Stimulated activated naive CD8-positive, alpha-beta T cell treated with anti-CD3 and anti-CD28 coated beads, Interleukin-15, Interleukin-2, amounts not matched to agents 100 ng/mL and 50 ng/mL, for 24 hours (primary cell): ENCODE results near the gene PRKCB.
A peak's percentile ranks its signal among the peaks of the same experiment; 100 is the strongest.
"Not testable (repeated sequence)": the region's sequence is repeated elsewhere in the genome, so short reads cannot be mapped to it uniquely, and the experiment has no call there.

Source experiments
- H3K27ac Mint-ChIP-seq: one replicate; pipeline ENCODE4 v1.8.0; 2021; ENCODE audit warnings: mild to moderate bottlenecking, mixed read lengths
- H3K27me3 Mint-ChIP-seq: one replicate; pipeline ENCODE4 v1.8.0; 2021; ENCODE audit warnings: mixed read lengths
- H3K36me3 Mint-ChIP-seq: one replicate; pipeline ENCODE4 v1.8.0; 2021; ENCODE audit warnings: low read depth, mixed read lengths
- H3K4me1 Mint-ChIP-seq: one replicate; pipeline ENCODE4 v1.8.0; 2021; ENCODE audit warnings: low read depth, mixed read lengths
- H3K4me3 Mint-ChIP-seq: one replicate; pipeline ENCODE4 v1.8.0; 2021; ENCODE audit warnings: mild to moderate bottlenecking, mixed read lengths
- H3K9me3 Mint-ChIP-seq: one replicate; pipeline ENCODE4 v1.8.0; 2021; ENCODE audit warnings: mixed read lengths

The PRKCB gene

GRCh38 chr16:24073321-24073720 is 237.5 kb downstream of the PRKCB start:
- Mint-ChIP-seq H3K27ac (peak overlapping the region; percentile 13), H3K4me3 (no peak overlapping the region), H3K9me3 (no peaks in the 10 kb centered on the region), H3K36me3 (peaks cover 7% of the 10 kb centered on the region), H3K4me1 (peaks cover 63% of the 10 kb centered on the region), H3K27me3 (no peaks in the 10 kb centered on the region)

- Mint-ChIP-seq H3K4me1 (peaks cover 63% of the 10 kb centered on the region), H3K27ac (no peak overlapping the region), H3K27me3 (no peaks in the 10 kb centered on the region), H3K9me3 (no peaks in the 10 kb centered on the region), H3K36me3 (peaks cover 7% of the 10 kb centered on the region), H3K4me3 (no peak overlapping the region)
These were observed 238.8 kb downstream of the PRKCB start for GRCh38 chr16:24074574-24074973.

- Mint-ChIP-seq H3K4me3 (no peak overlapping the region), H3K4me1 (peaks cover 63% of the 10 kb centered on the region), H3K27me3 (no peaks in the 10 kb centered on the region), H3K27ac (peak overlapping the region; percentile 13), H3K36me3 (peaks cover 8% of the 10 kb centered on the region), H3K9me3 (no peaks in the 10 kb centered on the region)
These were observed 239.5 kb downstream of the PRKCB start for GRCh38 chr16:24075302-24075701.

- Mint-ChIP-seq H3K9me3 (no peaks in the 10 kb centered on the region), H3K27ac (no peak overlapping the region), H3K36me3 (peaks cover 10% of the 10 kb centered on the region), H3K4me3 (no peak overlapping the region), H3K27me3 (no peaks in the 10 kb centered on the region), H3K4me1 (peaks cover 57% of the 10 kb centered on the region)
These were observed 240.3 kb downstream of the PRKCB start for GRCh38 chr16:24075931-24076716.

GRCh38 chr16:24077292-24077691 is 241.5 kb downstream of the PRKCB start:
- Mint-ChIP-seq H3K27ac (no peak overlapping the region), H3K36me3 (peaks cover 14% of the 10 kb centered on the region), H3K4me3 (no peak overlapping the region), H3K4me1 (peaks cover 45% of the 10 kb centered on the region), H3K9me3 (no peaks in the 10 kb centered on the region), H3K27me3 (no peaks in the 10 kb centered on the region)

- Mint-ChIP-seq H3K36me3 (peaks cover 15% of the 10 kb centered on the region), H3K4me3 (no peak overlapping the region), H3K27ac (no peak overlapping the region), H3K9me3 (no peaks in the 10 kb centered on the region), H3K27me3 (no peaks in the 10 kb centered on the region), H3K4me1 (peaks cover 39% of the 10 kb centered on the region)
These were observed 242.2 kb downstream of the PRKCB start for GRCh38 chr16:24077966-24078365.

- peaks cover 42% of the 10 kb centered on the region for H3K36me3 Mint-ChIP-seq
- H3K4me3 Mint-ChIP-seq, result no peak overlapping the region
- peaks cover 7% of the 10 kb centered on the region for H3K4me1 Mint-ChIP-seq
- peaks cover 13% of the 10 kb centered on the region for H3K9me3 Mint-ChIP-seq
- no peak overlapping the region for H3K27ac Mint-ChIP-seq
- H3K27me3 Mint-ChIP-seq, result no peaks in the 10 kb centered on the region
These were observed 249.9 kb downstream of the PRKCB start for GRCh38 chr16:24085666-24086065.

GRCh38 chr16:24087891-24088410 is 252.2 kb downstream of the PRKCB start:
- Mint-ChIP-seq H3K36me3 (peaks cover 60% of the 10 kb centered on the region), H3K4me3 (no peak overlapping the region)

GRCh38 chr16:24088767-24089166 is 253.0 kb downstream of the PRKCB start:
- Mint-ChIP-seq H3K27me3 (no peaks in the 10 kb centered on the region), H3K9me3 (peaks cover 27% of the 10 kb centered on the region), H3K4me1 (peaks cover 21% of the 10 kb centered on the region), H3K36me3 (peaks cover 68% of the 10 kb centered on the region), H3K27ac (no peak overlapping the region), H3K4me3 (no peak overlapping the region)

More at GRCh38 chr16:24087891-24088410, 252.2 kb downstream of the PRKCB start:
- Mint-ChIP-seq H3K27me3 (no peaks in the 10 kb centered on the region), H3K4me1 (peaks cover 18% of the 10 kb centered on the region), H3K27ac (no peak overlapping the region), H3K9me3 (peaks cover 27% of the 10 kb centered on the region)

- Mint-ChIP-seq H3K27ac (no peak overlapping the region), H3K27me3 (no peaks in the 10 kb centered on the region), H3K36me3 (peaks cover 82% of the 10 kb centered on the region), H3K4me1 (peaks cover 21% of the 10 kb centered on the region), H3K9me3 (peaks cover 27% of the 10 kb centered on the region), H3K4me3 (no peak overlapping the region)
These were observed 255.3 kb downstream of the PRKCB start for GRCh38 chr16:24091125-24091524.

- Mint-ChIP-seq H3K27ac (peak overlapping the region; percentile 7), H3K36me3 (peaks cover 84% of the 10 kb centered on the region), H3K4me1 (peaks cover 21% of the 10 kb centered on the region), H3K4me3 (no peak overlapping the region), H3K27me3 (no peaks in the 10 kb centered on the region), H3K9me3 (peaks cover 27% of the 10 kb centered on the region)
These were observed 257.3 kb downstream of the PRKCB start for GRCh38 chr16:24093049-24093448.

GRCh38 chr16:24094660-24095059 is 258.9 kb downstream of the PRKCB start:
- H3K27ac Mint-ChIP-seq, result peak overlapping the region; percentile 63
- no peaks in the 10 kb centered on the region for H3K27me3 Mint-ChIP-seq
- H3K36me3 Mint-ChIP-seq, result peaks cover 82% of the 10 kb centered on the region
- H3K4me3 Mint-ChIP-seq, result no peak overlapping the region
- H3K4me1 Mint-ChIP-seq, result peaks cover 14% of the 10 kb centered on the region
- H3K9me3 Mint-ChIP-seq, result peaks cover 22% of the 10 kb centered on the region

GRCh38 chr16:24098896-24099295 is 263.1 kb downstream of the PRKCB start:
- Mint-ChIP-seq H3K27ac (no peak overlapping the region), H3K27me3 (no peaks in the 10 kb centered on the region), H3K4me1 (no peaks in the 10 kb centered on the region), H3K9me3 (no peaks in the 10 kb centered on the region), H3K4me3 (no peak overlapping the region), H3K36me3 (peaks cover 52% of the 10 kb centered on the region)

GRCh38 chr16:24101431-24101830 is 265.6 kb downstream of the PRKCB start:
- Mint-ChIP-seq H3K27ac (no peak overlapping the region), H3K36me3 (peaks cover 43% of the 10 kb centered on the region), H3K27me3 (no peaks in the 10 kb centered on the region), H3K4me1 (no peaks in the 10 kb centered on the region), H3K4me3 (no peak overlapping the region), H3K9me3 (no peaks in the 10 kb centered on the region)

- Mint-ChIP-seq H3K9me3 (no peaks in the 10 kb centered on the region), H3K27me3 (no peaks in the 10 kb centered on the region), H3K4me1 (no peaks in the 10 kb centered on the region), H3K36me3 (peaks cover 46% of the 10 kb centered on the region), H3K4me3 (no peak overlapping the region), H3K27ac (no peak overlapping the region)
These were observed 266.5 kb downstream of the PRKCB start for GRCh38 chr16:24102209-24102660.

- not testable (repeated sequence) for H3K4me3 Mint-ChIP-seq, H3K27me3 Mint-ChIP-seq, H3K27ac Mint-ChIP-seq, H3K9me3 Mint-ChIP-seq, H3K4me1 Mint-ChIP-seq
- H3K36me3 Mint-ChIP-seq, result peaks cover 30% of the 10 kb centered on the region
These were observed 269.7 kb downstream of the PRKCB start for GRCh38 chr16:24105471-24105870.
